Left renal pelvis (tissue), 4 donors: ENCODE measurements around the gene PPM1E. TPM values are rescaled to one million over a fixed set of nuclear protein-coding genes. Genes with fewer than 3 reads are reported as not detected.
"Not testable (repeated sequence)": the region's sequence is repeated elsewhere in the genome, so short reads cannot be mapped to it uniquely, and the experiment has no call there.

Experiments used
- DNase-seq, 4 donors: peaks; one replicate each; pipeline ENCODE4 v3.0.0-alpha.2; 2013; ENCODE audit warnings: low read depth in 4 of 4, low spot score in 3 of 4
- polyA plus RNA-seq, 4 donors: library from polyadenylated mRNA; unstranded; fragments of 120-200 nt; gene quantifications; one replicate each; pipeline ENCODE4 v1.2.1, GENCODE V29; 2013; ENCODE audit not compliant: insufficient read length in 4 of 4

PPM1E gene
- polyA plus RNA-seq, 4 donors: 1.2 to 4.6 (median 3.7) TPM

GRCh38 chr17:58832514-58832913 is 76.9 kb downstream of the PPM1E start:
- DNase-seq: no peak

GRCh38 chr17:58837699-58838098 is 82.0 kb downstream of the PPM1E start:
- no peak for DNase-seq

GRCh38 chr17:58840820-58841612 is 85.4 kb downstream of the PPM1E start:
- DNase-seq: no peak

- DNase-seq: not testable (repeated sequence)
These were observed 90.8 kb downstream of the PPM1E start for GRCh38 chr17:58846413-58846812.

- not testable (repeated sequence) for DNase-seq
These were observed 94.5 kb downstream of the PPM1E start for GRCh38 chr17:58850106-58850505.

GRCh38 chr17:58865301-58865700 is 109.6 kb downstream of the PPM1E start:
- no peak for DNase-seq

- no peak for DNase-seq
These were observed 115.1 kb downstream of the PPM1E start for GRCh38 chr17:58870747-58871146.

GRCh38 chr17:58873926-58874325 is 118.3 kb downstream of the PPM1E start:
- DNase-seq: no peak

- no peak for DNase-seq
These were observed 119.6 kb downstream of the PPM1E start for GRCh38 chr17:58875261-58875660.

GRCh38 chr17:58884161-58884560 is 128.5 kb downstream of the PPM1E start:
- no peak for DNase-seq

- DNase-seq: no peak
These were observed 130.9 kb downstream of the PPM1E start for GRCh38 chr17:58886514-58886913.

GRCh38 chr17:58889928-58890327 is 134.3 kb downstream of the PPM1E start:
- no peak for DNase-seq

GRCh38 chr17:58899191-58899590 is 143.5 kb downstream of the PPM1E start:
- DNase-seq: no peak

GRCh38 chr17:58902322-58902721 is 146.7 kb downstream of the PPM1E start:
- DNase-seq: no peak

- DNase-seq: no peak
These were observed 156.2 kb downstream of the PPM1E start for GRCh38 chr17:58911741-58912343.

GRCh38 chr17:58913552-58913951 is 157.9 kb downstream of the PPM1E start:
- no peak for DNase-seq

GRCh38 chr17:58913971-58914769 is 158.5 kb downstream of the PPM1E start:
- no peak for DNase-seq

GRCh38 chr17:58917228-58917627 is 161.6 kb downstream of the PPM1E start:
- DNase-seq: no peak

- no peak for DNase-seq
These were observed 162.4 kb downstream of the PPM1E start for GRCh38 chr17:58918072-58918471.

GRCh38 chr17:58918884-58919283 is 163.2 kb downstream of the PPM1E start:
- DNase-seq: no peak

GRCh38 chr17:58920773-58921172 is 165.1 kb downstream of the PPM1E start:
- DNase-seq: no peak
